Progenitor cell of endocrine pancreas (in vitro differentiated cells): Measurements from ENCODE around the gene LARP1. TPM values are rescaled to one million over a fixed set of nuclear protein-coding genes. Genes with fewer than 3 reads are reported as not detected.

ENCODE experiments used
- DNase-seq: peaks from one replicate; pipeline ENCODE4 v3.0.0; 2021; ENCODE audit warnings: low spot score; ENCODE audit not compliant: unreplicated experiment
- H3K27ac Mint-ChIP-seq: 2 replicates; pipeline ENCODE4 v1.8.0; 2021; ENCODE audit warnings: mild to moderate bottlenecking, moderate library complexity, mixed read lengths
- H3K27me3 Mint-ChIP-seq: 2 replicates; pipeline ENCODE4 v1.8.0; 2021; ENCODE audit warnings: mixed read lengths
- H3K36me3 Mint-ChIP-seq: 2 replicates; pipeline ENCODE4 v1.8.0; 2022; ENCODE audit warnings: mixed read lengths; ENCODE audit not compliant: insufficient read depth
- H3K4me1 Mint-ChIP-seq: 2 replicates; pipeline ENCODE4 v1.8.0; 2021; ENCODE audit warnings: low read depth, mixed read lengths
- H3K4me3 Mint-ChIP-seq: 2 replicates; pipeline ENCODE4 v1.8.0; 2021; ENCODE audit warnings: low read depth, mild to moderate bottlenecking, moderate library complexity, mixed read lengths
- H3K9me3 Mint-ChIP-seq: 2 replicates; pipeline ENCODE4 v1.8.0; 2021; ENCODE audit warnings: low read depth, mixed read lengths
- total RNA-seq: library from RNA; stranded (reverse); gene quantifications from 2 replicates; pipeline ENCODE4 v1.2.1, GENCODE V29; 2021
- TF ChIP-seq, protein P1 (sequence below): fragments of 200-600 bp; sonication (generic); IDR thresholded peaks from one replicate; pipeline ENCODE4 v1.5.0; 2021; ENCODE audit warnings: antibody characterized with exemption, mild to moderate bottlenecking; ENCODE audit not compliant: unreplicated experiment

The LARP1 gene
- total RNA-seq, 1 donor from 2014 or later, result 225 TPM

DNA sequence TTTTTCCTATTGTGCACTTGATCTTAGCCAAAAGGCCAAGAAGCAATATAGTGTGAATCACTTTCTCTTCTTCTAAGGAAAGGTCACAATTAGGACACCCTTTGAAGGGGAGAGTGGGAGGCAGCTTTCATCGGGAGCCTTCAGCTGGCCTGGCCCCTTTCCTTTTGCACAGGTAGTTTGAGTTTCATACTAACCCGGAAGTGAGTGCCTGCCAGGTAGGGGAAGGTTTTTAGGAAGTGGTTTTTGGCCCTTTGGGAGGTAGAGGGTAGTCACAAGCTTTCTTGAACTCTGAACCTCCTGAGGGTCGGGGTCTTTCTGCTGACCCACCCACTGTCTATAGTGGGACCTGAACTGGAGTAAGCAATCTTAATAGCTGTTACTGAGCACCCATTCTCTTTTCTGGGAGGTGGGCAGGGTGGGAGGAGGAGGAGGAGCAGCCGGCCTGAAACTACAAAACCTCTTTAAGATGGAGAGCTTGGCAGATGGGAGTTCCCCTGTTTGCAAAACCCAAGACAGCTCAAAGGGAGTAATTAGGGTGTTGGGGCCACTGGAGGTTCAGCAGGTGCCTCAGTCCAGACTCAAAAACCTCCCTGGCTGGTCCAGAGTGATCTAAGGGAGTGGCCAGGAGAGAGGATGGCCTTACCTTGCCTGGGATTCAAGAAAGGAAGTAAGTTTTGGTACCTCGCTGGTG lies 6.0 kb downstream of the LARP1 start:
- no peak for DNase-seq
- H3K9me3 Mint-ChIP-seq, result no peaks in the 10 kb centered on the region
- no peak overlapping the region for H3K27ac Mint-ChIP-seq
- H3K36me3 Mint-ChIP-seq, result no peaks in the 10 kb centered on the region
- TF ChIP-seq, protein P1, sequence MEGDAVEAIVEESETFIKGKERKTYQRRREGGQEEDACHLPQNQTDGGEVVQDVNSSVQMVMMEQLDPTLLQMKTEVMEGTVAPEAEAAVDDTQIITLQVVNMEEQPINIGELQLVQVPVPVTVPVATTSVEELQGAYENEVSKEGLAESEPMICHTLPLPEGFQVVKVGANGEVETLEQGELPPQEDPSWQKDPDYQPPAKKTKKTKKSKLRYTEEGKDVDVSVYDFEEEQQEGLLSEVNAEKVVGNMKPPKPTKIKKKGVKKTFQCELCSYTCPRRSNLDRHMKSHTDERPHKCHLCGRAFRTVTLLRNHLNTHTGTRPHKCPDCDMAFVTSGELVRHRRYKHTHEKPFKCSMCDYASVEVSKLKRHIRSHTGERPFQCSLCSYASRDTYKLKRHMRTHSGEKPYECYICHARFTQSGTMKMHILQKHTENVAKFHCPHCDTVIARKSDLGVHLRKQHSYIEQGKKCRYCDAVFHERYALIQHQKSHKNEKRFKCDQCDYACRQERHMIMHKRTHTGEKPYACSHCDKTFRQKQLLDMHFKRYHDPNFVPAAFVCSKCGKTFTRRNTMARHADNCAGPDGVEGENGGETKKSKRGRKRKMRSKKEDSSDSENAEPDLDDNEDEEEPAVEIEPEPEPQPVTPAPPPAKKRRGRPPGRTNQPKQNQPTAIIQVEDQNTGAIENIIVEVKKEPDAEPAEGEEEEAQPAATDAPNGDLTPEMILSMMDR, result no peak
- H3K4me1 Mint-ChIP-seq, result peaks cover 57% of the 10 kb centered on the region
- peak overlapping the region; percentile 2 for H3K4me3 Mint-ChIP-seq
- H3K27me3 Mint-ChIP-seq, result no peaks in the 10 kb centered on the region

DNA sequence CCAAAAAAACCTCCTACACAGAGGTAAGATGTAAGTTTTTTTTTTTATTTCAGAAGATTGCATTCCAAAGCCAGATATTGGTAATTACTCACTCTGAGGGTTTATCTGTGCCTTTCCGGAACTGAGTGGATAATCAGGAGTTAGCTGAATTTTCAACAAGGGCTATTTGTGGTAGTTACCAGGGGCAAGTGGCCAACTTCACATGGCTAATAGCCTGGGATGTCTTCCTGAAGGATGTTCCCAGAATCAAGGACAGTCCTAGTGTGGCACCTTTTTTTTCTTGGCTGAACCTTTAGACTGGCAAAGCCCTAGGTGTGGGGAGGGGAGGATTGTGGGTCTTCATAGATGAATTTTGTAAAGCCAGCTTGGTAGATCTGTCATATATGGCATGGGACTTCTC lies 7.1 kb downstream of the LARP1 start:
- Mint-ChIP-seq H3K9me3 (no peaks in the 10 kb centered on the region), H3K4me3 (no peak overlapping the region), H3K4me1 (peaks cover 58% of the 10 kb centered on the region), H3K27me3 (no peaks in the 10 kb centered on the region), H3K27ac (peak overlapping the region; percentile 57), H3K36me3 (no peaks in the 10 kb centered on the region)
- DNase-seq, result no peak
- TF ChIP-seq, protein P1, result no peak

DNA sequence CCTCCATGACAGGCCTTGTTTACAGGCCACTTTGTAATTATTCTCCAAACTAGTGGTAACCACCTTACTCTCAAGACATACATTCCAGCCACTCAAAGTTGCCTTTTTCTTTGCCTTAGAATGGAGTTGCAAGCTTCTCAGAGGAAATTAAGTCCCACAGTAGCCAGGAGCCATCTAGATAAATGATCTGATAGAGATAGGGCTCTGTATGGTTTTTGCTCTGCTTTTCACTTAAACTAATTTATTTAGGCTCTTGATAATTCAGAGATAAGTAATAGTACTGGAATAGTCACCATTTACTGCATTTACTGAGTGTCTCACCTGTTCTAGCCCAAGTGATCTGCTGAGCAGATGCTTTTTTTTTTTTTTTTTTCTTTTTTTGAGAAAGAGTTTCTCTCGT lies 7.5 kb downstream of the LARP1 start:
- H3K27ac Mint-ChIP-seq, result no peak overlapping the region
- peaks cover 57% of the 10 kb centered on the region for H3K4me1 Mint-ChIP-seq
- TF ChIP-seq, protein P1, result no peak
- no peaks in the 10 kb centered on the region for H3K9me3 Mint-ChIP-seq
- no peaks in the 10 kb centered on the region for H3K36me3 Mint-ChIP-seq
- no peaks in the 10 kb centered on the region for H3K27me3 Mint-ChIP-seq
- H3K4me3 Mint-ChIP-seq, result no peak overlapping the region
- no peak for DNase-seq

DNA sequence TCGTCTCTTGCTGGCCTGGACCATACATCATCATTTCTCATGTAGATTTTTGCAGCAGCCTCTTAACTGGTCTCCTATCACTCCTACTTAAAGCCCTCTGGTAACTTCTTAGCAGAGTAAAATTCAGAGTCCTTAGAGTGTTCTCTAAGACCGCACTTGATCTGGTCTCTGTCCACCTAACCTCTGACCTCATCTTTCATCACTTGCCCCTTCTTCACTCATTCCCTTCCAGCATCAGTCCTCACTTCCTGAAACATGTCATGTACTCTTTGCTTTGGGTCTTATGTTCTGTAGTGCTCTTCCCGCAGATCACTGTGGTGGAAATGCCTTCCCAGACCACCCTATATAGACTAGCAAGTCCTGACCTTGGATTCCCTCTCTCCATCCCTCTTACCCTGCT lies 9.8 kb downstream of the LARP1 start:
- no peak overlapping the region for H3K4me3 Mint-ChIP-seq
- no peak overlapping the region for H3K27ac Mint-ChIP-seq
- no peak for DNase-seq
- H3K9me3 Mint-ChIP-seq, result no peaks in the 10 kb centered on the region
- TF ChIP-seq, protein P1, result no peak
- peaks cover 49% of the 10 kb centered on the region for H3K4me1 Mint-ChIP-seq
- no peaks in the 10 kb centered on the region for H3K27me3 Mint-ChIP-seq
- H3K36me3 Mint-ChIP-seq, result no peaks in the 10 kb centered on the region

DNA sequence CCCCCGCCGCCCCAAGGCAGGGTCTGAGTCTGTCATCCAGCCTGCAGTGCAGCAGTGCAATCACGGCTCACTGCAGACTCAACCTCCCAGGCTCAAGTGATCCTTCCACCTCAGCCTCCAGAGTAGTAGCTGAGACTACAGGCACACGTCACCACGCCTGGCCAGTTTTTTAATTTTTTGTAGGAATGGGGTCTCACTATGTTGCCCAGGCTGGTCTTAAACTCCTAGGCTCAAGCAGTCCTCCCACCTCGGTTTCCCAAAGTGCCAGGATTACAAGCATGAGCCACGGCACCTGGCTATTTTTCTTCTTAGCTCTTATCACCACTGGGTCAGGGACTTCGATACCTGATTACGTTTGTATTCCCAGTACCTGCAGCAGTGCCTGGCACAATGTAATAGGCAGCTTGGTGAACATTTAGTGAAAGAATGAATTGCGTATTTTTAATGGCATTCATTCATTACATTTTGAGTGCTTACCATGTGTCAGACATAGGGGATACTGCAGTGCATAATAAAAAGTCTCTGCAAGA lies 10.3 kb downstream of the LARP1 start:
- Mint-ChIP-seq H3K36me3 (no peaks in the 10 kb centered on the region), H3K4me1 (peaks cover 48% of the 10 kb centered on the region), H3K9me3 (no peaks in the 10 kb centered on the region), H3K27me3 (no peaks in the 10 kb centered on the region), H3K27ac (no peak overlapping the region), H3K4me3 (no peak overlapping the region)
- TF ChIP-seq, protein P1, result no peak
- DNase-seq, result no peak
